ENCODE measurements around the gene RPRD1A. TPM values are rescaled to one million over a fixed set of nuclear protein-coding genes. Genes with fewer than 3 reads are reported as not detected.

The RPRD1A gene
- total RNA-seq, 1 donor from 2014 or later = 47.6 TPM

DNA sequence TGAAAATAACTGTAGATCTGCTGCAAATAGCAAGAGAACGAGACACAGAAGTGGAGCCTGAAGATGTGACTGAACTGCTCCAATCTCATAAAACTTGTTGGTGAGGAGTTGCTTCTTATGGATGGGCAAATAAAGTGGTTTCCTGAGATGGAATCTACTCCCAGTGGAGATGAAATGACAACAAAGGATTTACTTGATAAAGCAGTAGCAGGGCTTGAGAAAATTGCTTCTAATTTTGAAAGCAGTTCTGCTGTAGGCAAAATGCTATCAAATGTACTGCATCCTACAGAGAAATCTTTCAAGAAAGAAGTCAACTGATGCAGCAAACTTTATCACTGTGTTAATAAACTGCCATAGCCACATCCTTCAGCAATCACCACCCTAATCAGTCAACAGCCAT is 44.0 kb downstream of the RPRD1A start:
- CTCF ChIA-PET = interaction anchor here (7.0 kb wide), 1 partner anchor 260 kb away, joined by 136 read pairs; no protein-coding TSS in a partner anchor
- Mint-ChIP-seq H3K36me3 (ENCODE audit: low read depth) (peaks cover 34% of the 10 kb centered on the region), H3K27me3 (no peaks in the 10 kb centered on the region), H3K9me3 (no peaks in the 10 kb centered on the region), H3K4me1 (no peaks in the 10 kb centered on the region), H3K4me3 (no peak overlapping the region), H3K27ac (no peak overlapping the region)
- no peak for ATAC-seq (ENCODE audit: low read depth)
- TF ChIP-seq, protein P1, sequence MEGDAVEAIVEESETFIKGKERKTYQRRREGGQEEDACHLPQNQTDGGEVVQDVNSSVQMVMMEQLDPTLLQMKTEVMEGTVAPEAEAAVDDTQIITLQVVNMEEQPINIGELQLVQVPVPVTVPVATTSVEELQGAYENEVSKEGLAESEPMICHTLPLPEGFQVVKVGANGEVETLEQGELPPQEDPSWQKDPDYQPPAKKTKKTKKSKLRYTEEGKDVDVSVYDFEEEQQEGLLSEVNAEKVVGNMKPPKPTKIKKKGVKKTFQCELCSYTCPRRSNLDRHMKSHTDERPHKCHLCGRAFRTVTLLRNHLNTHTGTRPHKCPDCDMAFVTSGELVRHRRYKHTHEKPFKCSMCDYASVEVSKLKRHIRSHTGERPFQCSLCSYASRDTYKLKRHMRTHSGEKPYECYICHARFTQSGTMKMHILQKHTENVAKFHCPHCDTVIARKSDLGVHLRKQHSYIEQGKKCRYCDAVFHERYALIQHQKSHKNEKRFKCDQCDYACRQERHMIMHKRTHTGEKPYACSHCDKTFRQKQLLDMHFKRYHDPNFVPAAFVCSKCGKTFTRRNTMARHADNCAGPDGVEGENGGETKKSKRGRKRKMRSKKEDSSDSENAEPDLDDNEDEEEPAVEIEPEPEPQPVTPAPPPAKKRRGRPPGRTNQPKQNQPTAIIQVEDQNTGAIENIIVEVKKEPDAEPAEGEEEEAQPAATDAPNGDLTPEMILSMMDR (IDR thresholded peaks at IDR 0.05) = no peak
- POLR2A ChIA-PET = no interaction called here
- intact Hi-C loops (cut with micrococcal nuclease) = no loop called here
- no peak for DNase-seq

DNA sequence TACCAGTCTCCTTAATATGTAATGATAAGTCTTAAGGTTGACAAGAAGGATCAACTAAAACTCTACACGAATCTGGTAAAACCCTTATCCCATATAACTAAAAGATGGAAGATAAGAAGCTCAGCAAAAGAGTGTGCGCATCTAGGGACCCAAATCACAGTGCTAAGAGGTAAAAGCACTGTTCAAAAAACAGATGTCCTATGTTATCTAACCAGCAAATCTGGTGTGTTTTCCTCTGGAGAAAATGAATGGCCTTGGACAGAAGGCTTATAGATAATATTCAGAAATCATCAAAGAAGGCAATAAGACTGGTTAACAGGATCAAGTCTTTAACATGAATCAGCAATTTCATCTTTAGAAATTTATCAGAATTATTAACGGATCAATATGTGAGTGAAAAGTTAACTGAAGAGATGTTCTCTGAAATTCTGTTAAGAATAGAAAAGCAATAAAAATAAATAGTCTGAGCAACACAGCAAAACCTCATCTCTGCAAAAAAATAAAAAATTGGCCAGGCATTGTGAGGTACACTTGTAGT is 47.1 kb downstream of the RPRD1A start:
- Mint-ChIP-seq H3K27me3 (no peaks in the 10 kb centered on the region), H3K9me3 (no peaks in the 10 kb centered on the region), H3K4me1 (peaks cover 21% of the 10 kb centered on the region), H3K4me3 (no peak overlapping the region), H3K27ac (no peak overlapping the region), H3K36me3 (ENCODE audit: low read depth) (peaks cover 14% of the 10 kb centered on the region)
- TF ChIP-seq, protein P1 (IDR thresholded peaks at IDR 0.05) = no peak
- ChIA-PET POLR2A (no interaction called here), CTCF (interaction anchor here (7.0 kb wide), 1 partner anchor 264 kb away, joined by 136 read pairs; no protein-coding TSS in a partner anchor)
- intact Hi-C loops (cut with micrococcal nuclease) = no loop called here
- DNase-seq = no peak
- ATAC-seq (ENCODE audit: low read depth) = no peak

DNA sequence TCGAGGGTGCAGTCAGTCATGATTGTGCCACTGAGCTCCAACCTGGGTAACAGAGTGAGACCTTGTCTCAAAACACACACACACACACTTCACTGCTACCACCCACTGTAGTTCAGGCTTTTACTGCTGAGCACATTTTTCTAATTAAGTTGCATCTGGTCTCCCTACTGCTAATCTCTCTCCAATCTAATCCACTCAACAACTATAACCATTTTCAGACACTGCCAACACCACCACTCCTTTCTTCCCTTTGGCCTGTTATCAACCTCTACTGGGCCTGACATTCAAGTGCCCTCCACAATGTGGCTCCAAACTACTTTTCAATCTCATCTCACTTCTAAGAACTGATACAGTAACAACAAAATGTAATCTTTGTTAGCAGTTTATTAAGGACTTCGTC is 50.1 kb downstream of the RPRD1A start:
- TF ChIP-seq, protein P1 (IDR thresholded peaks at IDR 0.05) = no peak
- intact Hi-C loops (cut with micrococcal nuclease) = loop anchor here (1.0 to 5.0 kb wide), 7 partner anchors 50 to 792 kb away; partner anchors contain the start of genes ELP2, RPRD1A and SLC39A6
- no peaks in the 10 kb centered on the region for H3K27me3 Mint-ChIP-seq
- ChIA-PET CTCF (interaction anchor here (0.6 to 7.0 kb wide), 21 partner anchors 11 to 794 kb away, joined by 3 to 136 read pairs (median 5); partner anchors contain the start of gene SLC39A6), POLR2A (interaction anchor here (1.1 kb wide), 2 partner anchors 111 to 267 kb away, joined by 5 to 6 read pairs; partner anchors contain the start of gene SLC39A6)
- no peak overlapping the region for H3K4me3 Mint-ChIP-seq
- no peak overlapping the region for H3K27ac Mint-ChIP-seq
- no peaks in the 10 kb centered on the region for H3K9me3 Mint-ChIP-seq
- DNase-seq (no peak), ATAC-seq (ENCODE audit: low read depth) (no peak)
- H3K36me3 Mint-ChIP-seq (ENCODE audit: low read depth) = no peaks in the 10 kb centered on the region
- peaks cover 26% of the 10 kb centered on the region for H3K4me1 Mint-ChIP-seq

DNA sequence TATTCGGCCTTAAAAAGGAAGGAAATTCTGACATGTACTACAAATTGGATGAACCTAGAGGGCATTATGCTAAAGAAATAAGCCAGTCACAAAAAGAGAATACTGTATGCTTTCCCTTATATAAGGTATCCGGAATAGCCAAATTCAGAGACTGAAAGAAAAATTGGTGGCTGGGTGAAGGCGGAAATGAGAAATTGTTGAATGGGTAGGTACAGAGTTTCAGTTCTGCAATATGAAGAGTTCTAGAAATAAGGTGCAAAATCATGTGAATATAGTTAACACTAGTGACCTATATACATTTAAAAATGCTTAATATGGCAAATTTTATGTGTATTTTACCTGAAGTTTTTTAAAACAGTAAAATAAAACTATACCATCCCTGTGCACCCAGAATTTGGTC is 51.7 kb downstream of the RPRD1A start:
- H3K4me3 Mint-ChIP-seq = no peak overlapping the region
- peak overlapping the region; percentile 12 for H3K27ac Mint-ChIP-seq
- peaks cover 26% of the 10 kb centered on the region for H3K4me1 Mint-ChIP-seq
- H3K36me3 Mint-ChIP-seq (ENCODE audit: low read depth) = no peaks in the 10 kb centered on the region
- intact Hi-C loops (cut with micrococcal nuclease) = loop anchor here (1.0 to 5.0 kb wide), 4 partner anchors 51 to 423 kb away; partner anchors contain the start of gene RPRD1A
- ChIA-PET CTCF (no interaction called here), POLR2A (no interaction called here)
- no peak for DNase-seq
- ATAC-seq (ENCODE audit: low read depth) = peak; percentile 75
- TF ChIP-seq, protein P1 (IDR thresholded peaks at IDR 0.05) = no peak
- H3K27me3 Mint-ChIP-seq = no peaks in the 10 kb centered on the region
- H3K9me3 Mint-ChIP-seq = no peaks in the 10 kb centered on the region

DNA sequence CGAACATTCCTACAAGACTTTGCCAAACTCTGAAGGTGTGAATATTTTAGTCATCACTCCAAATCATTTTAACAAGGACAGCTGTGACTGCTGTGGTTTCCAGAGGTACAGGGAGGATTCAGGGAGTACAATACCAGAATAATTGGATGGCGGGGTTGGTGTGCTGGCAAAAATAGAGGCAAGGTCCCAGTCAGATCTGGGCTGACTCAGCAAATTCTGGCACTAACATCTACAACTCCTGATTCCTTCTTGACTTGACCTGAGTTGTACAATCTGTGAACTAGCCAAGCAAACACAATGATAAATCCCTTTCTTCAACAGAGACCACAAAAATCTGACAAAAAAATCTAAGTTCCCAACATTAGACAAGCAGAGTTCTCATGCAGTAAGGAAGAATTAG is 54.5 kb downstream of the RPRD1A start:
- Mint-ChIP-seq H3K27me3 (no peaks in the 10 kb centered on the region), H3K4me3 (no peak overlapping the region), H3K27ac (no peak overlapping the region), H3K9me3 (no peaks in the 10 kb centered on the region), H3K36me3 (ENCODE audit: low read depth) (no peaks in the 10 kb centered on the region), H3K4me1 (peaks cover 29% of the 10 kb centered on the region)
- CTCF ChIA-PET = no interaction called here
- POLR2A ChIA-PET = no interaction called here
- ATAC-seq (ENCODE audit: low read depth) (no peak), DNase-seq (no peak)
- TF ChIP-seq, protein P1 (IDR thresholded peaks at IDR 0.05) = no peak
- intact Hi-C loops (cut with micrococcal nuclease) = no loop called here
